CD14-positive monocyte (primary cell): ENCODE measurements around the gene ZNF784. TPM values are rescaled to one million over a fixed set of nuclear protein-coding genes. Genes with fewer than 3 reads are reported as not detected.

Experiments used
- DNase-seq, 3 donors: peaks; one replicate each; pipeline ENCODE4 v3.0.0-alpha.2; 2011 to 2022
- H2AFZ ChIP-seq: 2 replicates; pipeline ENCODE4 v1.6.0; 2012; ENCODE audit warnings: mild to moderate bottlenecking, low read depth, low read length, inconsistent platforms; ENCODE audit not compliant: insufficient read depth, poor library complexity, severe bottlenecking
- H3K27ac ChIP-seq, 2 donors: 1 replicate in 1 of 2; 2 replicates in 1 of 2; pipeline ENCODE4 v1.5.1; 2012 to 2013; ENCODE audit warnings: low read length in 2 of 2, control low read depth in 1 of 2, inconsistent platforms in 1 of 2, low read depth in 1 of 2, mild to moderate bottlenecking in 1 of 2
- H3K27me3 ChIP-seq, 2 donors: one replicate each; pipeline versions ENCODE4 v1.6.0 to v1.6.1; 2011 to 2013; ENCODE audit warnings: low read length in 2 of 2; ENCODE audit not compliant: control insufficient read depth in 2 of 2, insufficient read depth in 2 of 2
- H3K36me3 ChIP-seq, 2 donors: replicated peaks in 1 of 2; 1 replicate in 1 of 2; 2 replicates in 1 of 2; pipeline versions ENCODE4 v1.5.1 to v1.6.1; 2012 to 2013; ENCODE audit warnings: low read length in 2 of 2, control low read depth in 1 of 2, inconsistent platforms in 1 of 2, mild to moderate bottlenecking in 1 of 2; ENCODE audit not compliant: insufficient read depth in 2 of 2, control insufficient read depth in 1 of 2
- H3K4me1 ChIP-seq, 2 donors: 1 replicate in 1 of 2; 2 replicates in 1 of 2; pipeline versions ENCODE4 v1.5.1 to v1.6.1; 2012 to 2013; ENCODE audit warnings: low read length in 2 of 2, control low read depth in 1 of 2, inconsistent platforms in 1 of 2, mild to moderate bottlenecking in 1 of 2, moderate library complexity in 1 of 2; ENCODE audit not compliant: insufficient read depth in 2 of 2, control insufficient read depth in 1 of 2
- H3K4me2 ChIP-seq: replicated peaks from 2 replicates; pipeline ENCODE3; 2012; ENCODE audit warnings: low read length, moderate library complexity, mild to moderate bottlenecking; ENCODE audit not compliant: poor library complexity, severe bottlenecking; ENCODE audit errors: extremely low read depth
- H3K4me3 ChIP-seq, 3 experiments: fragments of 200-600 bp in 1 of 3; sonication (generic) in 1 of 3; replicated peaks in 1 of 3; 1 replicate in 2 of 3; 2 replicates in 1 of 3; pipeline ENCODE4 v1.5.1; 2011 to 2013; ENCODE audit warnings: low read length in 3 of 3, mild to moderate bottlenecking in 3 of 3, control low read depth in 2 of 3, low read depth in 2 of 3, inconsistent platforms in 1 of 3, moderate library complexity in 1 of 3
- H3K79me2 ChIP-seq: 2 replicates; pipeline ENCODE4 v1.6.0; 2012; ENCODE audit warnings: mild to moderate bottlenecking, control low read depth, inconsistent platforms, low read length, moderate library complexity; ENCODE audit not compliant: insufficient read depth
- H3K9ac ChIP-seq: 2 replicates; pipeline ENCODE4 v1.6.0; 2017; ENCODE audit warnings: low read length, mild to moderate bottlenecking; ENCODE audit not compliant: insufficient read depth, poor library complexity, severe bottlenecking
- H3K9me3 ChIP-seq, 2 donors: replicated peaks in 1 of 2; 1 replicate in 1 of 2; 2 replicates in 1 of 2; pipeline versions ENCODE4 v1.5.1 to v1.6.1; 2012 to 2013; ENCODE audit warnings: low read length in 2 of 2, control low read depth in 1 of 2; ENCODE audit not compliant: control insufficient read depth in 1 of 2, insufficient read depth in 1 of 2
- H4K20me1 ChIP-seq: 2 replicates; pipeline ENCODE4 v1.6.0; 2012; ENCODE audit warnings: mild to moderate bottlenecking, low read length, control low read depth, moderate library complexity; ENCODE audit not compliant: insufficient read depth
- H3K27ac Mint-ChIP-seq, 7 donors: one replicate each; pipeline ENCODE4 v1.8.0; 2020; ENCODE audit warnings: mild to moderate bottlenecking in 7 of 7, mixed read lengths in 7 of 7, moderate library complexity in 6 of 7, inconsistent platforms in 2 of 7
- H3K27me3 Mint-ChIP-seq, 3 donors: one replicate each; pipeline ENCODE4 v1.8.0; 2021 to 2022; ENCODE audit warnings: low read depth in 3 of 3, mild to moderate bottlenecking in 3 of 3, mixed read lengths in 3 of 3, moderate library complexity in 3 of 3, inconsistent platforms in 1 of 3
- H3K36me3 Mint-ChIP-seq, 2 donors: one replicate each; pipeline ENCODE4 v1.8.0; 2020; ENCODE audit warnings: mixed read lengths in 2 of 2, inconsistent platforms in 1 of 2, mild to moderate bottlenecking in 1 of 2
- H3K4me1 Mint-ChIP-seq: one replicate; pipeline ENCODE4 v1.8.0; 2020; ENCODE audit warnings: mild to moderate bottlenecking, mixed read lengths
- H3K4me3 Mint-ChIP-seq, 2 donors: one replicate each; pipeline ENCODE4 v1.8.0; 2020; ENCODE audit warnings: mild to moderate bottlenecking in 2 of 2, mixed read lengths in 2 of 2, moderate library complexity in 1 of 2
- H3K9me3 Mint-ChIP-seq, 7 donors: one replicate each; pipeline ENCODE4 v1.8.0; 2020 to 2022; ENCODE audit warnings: mixed read lengths in 7 of 7, mild to moderate bottlenecking in 6 of 7, moderate library complexity in 6 of 7, inconsistent platforms in 2 of 7
- whole genome bisulfite sequencing: methylation state at CpG from one replicate; pipeline ENCODE4 v1.1.5; 2013; ENCODE audit warnings: missing lambda C conversion rate; ENCODE audit not compliant: insufficient coverage; 5-methylcytosine and 5-hydroxymethylcytosine counted together
- intact Hi-C, 2 donors: fragments of 100-400 bp; cut with micrococcal nuclease; formaldehyde crosslinking; loops; one replicate each; pipeline versions ENCODE4 v1.15.0 to v1.15.1; 2023
- polyA plus RNA-seq, 3 donors: library from polyadenylated mRNA; depleted of rRNA in 1 of 3; unstranded in 2 of 3; stranded (reverse) in 1 of 3; fragments of 300-500 nt in 2 of 3; fragments of >200 nt in 1 of 3; fragmentation: Illumina TruSeq in 2 of 3; gene quantifications; 1 replicate in 2 of 3; 2 replicates in 1 of 3; pipeline ENCODE4 v1.2.3, GENCODE V29; 2012 to 2021
- TF ChIP-seq, protein P1 (sequence below): fragments of 200-600 bp; IDR thresholded peaks from one replicate; pipeline ENCODE4 v1.8.0; 2022; ENCODE audit warnings: antibody characterized with exemption, mild to moderate bottlenecking

ZNF784 gene
- polyA plus RNA-seq, 3 donors, result 1.5 to 5.5 (median 2.4) TPM

DNA sequence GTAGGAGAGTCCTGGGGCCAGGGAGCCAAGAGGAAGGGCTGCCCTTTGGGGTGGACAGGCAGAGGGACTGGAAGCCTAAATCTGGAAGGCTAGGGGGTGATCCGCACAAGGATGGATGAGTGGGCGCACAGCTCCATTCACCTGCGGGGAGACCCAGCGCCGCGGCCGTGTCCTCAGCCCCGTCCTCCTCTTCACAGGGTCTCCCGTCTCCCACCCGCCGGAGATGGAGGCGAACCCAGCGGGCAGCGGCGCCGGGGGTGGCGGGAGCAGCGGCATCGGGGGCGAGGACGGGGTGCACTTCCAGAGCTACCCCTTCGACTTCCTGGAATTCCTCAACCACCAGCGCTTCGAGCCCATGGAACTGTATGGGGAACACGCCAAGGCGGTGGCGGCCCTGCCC is 11.0 kb downstream of the ZNF784 start:
- Histone ChIP-seq H3K9me3 (no peaks in the 10 kb centered on the region), H3K9ac (no peak overlapping the region), H3K36me3 (peaks cover 20 to 44% of the 10 kb centered on the region in 2 donors), H3K27me3 (no peaks in the 10 kb centered on the region), H4K20me1 (peaks cover 47% of the 10 kb centered on the region), H3K27ac (no peak overlapping the region), H3K79me2 (peaks cover 67% of the 10 kb centered on the region), H3K4me2 (no peak overlapping the region), H3K4me3 (no peak overlapping the region), H2AFZ (no peak overlapping the region), H3K4me1 (peaks cover 27 to 31% of the 10 kb centered on the region in 2 donors)
- Mint-ChIP-seq H3K4me3 (no peak overlapping the region), H3K36me3 (peaks cover 39 to 63% of the 10 kb centered on the region in 2 donors), H3K9me3 (peaks cover 0 to 2% (median 0%) of the 10 kb centered on the region in 7 donors), H3K27me3 (no peaks in the 10 kb centered on the region), H3K27ac (no peak overlapping the region), H3K4me1 (peaks cover 53% of the 10 kb centered on the region)
- TF ChIP-seq, protein P1, sequence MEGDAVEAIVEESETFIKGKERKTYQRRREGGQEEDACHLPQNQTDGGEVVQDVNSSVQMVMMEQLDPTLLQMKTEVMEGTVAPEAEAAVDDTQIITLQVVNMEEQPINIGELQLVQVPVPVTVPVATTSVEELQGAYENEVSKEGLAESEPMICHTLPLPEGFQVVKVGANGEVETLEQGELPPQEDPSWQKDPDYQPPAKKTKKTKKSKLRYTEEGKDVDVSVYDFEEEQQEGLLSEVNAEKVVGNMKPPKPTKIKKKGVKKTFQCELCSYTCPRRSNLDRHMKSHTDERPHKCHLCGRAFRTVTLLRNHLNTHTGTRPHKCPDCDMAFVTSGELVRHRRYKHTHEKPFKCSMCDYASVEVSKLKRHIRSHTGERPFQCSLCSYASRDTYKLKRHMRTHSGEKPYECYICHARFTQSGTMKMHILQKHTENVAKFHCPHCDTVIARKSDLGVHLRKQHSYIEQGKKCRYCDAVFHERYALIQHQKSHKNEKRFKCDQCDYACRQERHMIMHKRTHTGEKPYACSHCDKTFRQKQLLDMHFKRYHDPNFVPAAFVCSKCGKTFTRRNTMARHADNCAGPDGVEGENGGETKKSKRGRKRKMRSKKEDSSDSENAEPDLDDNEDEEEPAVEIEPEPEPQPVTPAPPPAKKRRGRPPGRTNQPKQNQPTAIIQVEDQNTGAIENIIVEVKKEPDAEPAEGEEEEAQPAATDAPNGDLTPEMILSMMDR, result no peak
- DNase-seq, result no peak
- intact Hi-C loops, result no loop called here
- WGBS, result over 99% methylated on average over 20 of the region's 27 CpGs

DNA sequence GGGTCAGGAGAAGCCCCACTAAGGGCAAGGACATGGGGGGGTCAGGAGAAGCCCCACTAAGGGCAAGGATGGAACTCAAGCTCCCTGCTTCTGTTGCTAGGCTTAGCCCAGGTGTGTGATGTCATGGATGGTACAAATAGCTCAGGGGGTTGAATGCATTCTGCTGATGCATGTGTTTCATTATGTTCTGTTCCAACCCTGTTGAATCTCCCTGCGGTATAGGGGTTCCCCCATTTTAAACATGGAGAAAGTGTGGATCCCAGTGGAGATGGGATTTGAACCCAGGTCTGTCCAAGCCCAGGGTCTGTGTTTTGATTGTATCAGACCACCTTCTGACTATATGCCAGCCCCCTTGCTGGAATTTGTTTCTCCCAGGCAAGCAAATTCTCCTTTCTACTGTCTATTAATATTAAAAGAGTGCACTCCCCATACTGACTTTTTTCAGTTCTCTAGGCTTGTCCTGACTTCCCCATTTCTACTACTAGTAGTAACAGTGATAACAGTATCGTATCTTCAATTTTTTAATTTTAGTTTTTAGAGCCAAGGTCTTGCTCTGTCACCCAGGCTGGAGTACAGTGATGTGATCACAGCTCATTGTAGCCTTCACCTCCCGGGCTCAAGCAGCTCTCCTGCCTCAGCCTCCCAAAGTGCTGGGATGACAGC is 12.3 kb downstream of the ZNF784 start:
- Histone ChIP-seq H3K27me3 (no peaks in the 10 kb centered on the region), H3K36me3 (peaks cover 15 to 46% of the 10 kb centered on the region in 2 donors), H3K4me3 (no peak overlapping the region), H3K79me2 (peaks cover 80% of the 10 kb centered on the region), H3K9ac (peak overlapping the region; percentile 25), H3K4me1 (peaks cover 18 to 24% of the 10 kb centered on the region in 2 donors), H3K27ac (peak overlapping the region; percentile 29 to 65), H2AFZ (no peak overlapping the region), H3K9me3 (no peaks in the 10 kb centered on the region), H4K20me1 (peaks cover 57% of the 10 kb centered on the region), H3K4me2 (peak overlapping the region; percentile 29)
- TF ChIP-seq, protein P1, result no peak
- 100% methylated on average over 2 of the region's 3 CpGs for WGBS
- Mint-ChIP-seq H3K27me3 (no peaks in the 10 kb centered on the region), H3K36me3 (peaks cover 37 to 66% of the 10 kb centered on the region in 2 donors), H3K4me1 (peaks cover 50% of the 10 kb centered on the region), H3K9me3 (peaks cover 0 to 2% (median 0%) of the 10 kb centered on the region in 7 donors), H3K4me3 (peak overlapping the region in 1 of 2 donors; percentile 63), H3K27ac (peak overlapping the region; percentile 35 to 87 (median 82))
- DNase-seq, result no peak
- intact Hi-C loops, result no loop called here
